GM19455 (cell line): ENCODE measurements around the gene KRT6B.

ENCODE experiments used
- ATAC-seq: cut with Tn5 transposase; IDR thresholded peaks from one replicate; pipeline ENCODE4 v1.9.1; 2021; ENCODE audit not compliant: unreplicated experiment

KRT6B gene

GRCh38 chr12:52437508-52437907, 14.4 kb downstream of the KRT6B start:
- no peak for ATAC-seq

- ATAC-seq, result no peak
These were observed 15.0 kb downstream of the KRT6B start for GRCh38 chr12:52436828-52437474.

- no peak for ATAC-seq
These were observed 15.7 kb downstream of the KRT6B start for GRCh38 chr12:52436000-52436827.

GRCh38 chr12:52435659-52435999, 16.3 kb downstream of the KRT6B start:
- no peak for ATAC-seq

GRCh38 chr12:52434760-52435530, 17.0 kb downstream of the KRT6B start:
- no peak for ATAC-seq

GRCh38 chr12:52434081-52434733, 17.7 kb downstream of the KRT6B start, which contains the start of gene KRT75:
Gene KRT75 (minus strand): TSS chr12:52434371. CDS start chr12:52434304, 67 bp downstream.
- ATAC-seq, result no peak

GRCh38 chr12:52433501-52434080, 18.4 kb downstream of the KRT6B start:
- ATAC-seq, result no peak

GRCh38 chr12:52432559-52433207, 19.3 kb downstream of the KRT6B start:
- no peak for ATAC-seq

- no peak for ATAC-seq
These were observed 23.8 kb downstream of the KRT6B start for GRCh38 chr12:52428121-52428520.

- no peak for ATAC-seq
These were observed 24.9 kb downstream of the KRT6B start for GRCh38 chr12:52427083-52427482.

- no peak for ATAC-seq
These were observed 25.9 kb downstream of the KRT6B start for GRCh38 chr12:52426034-52426433.

GRCh38 chr12:52425466-52425865, 26.5 kb downstream of the KRT6B start:
- ATAC-seq, result no peak

- ATAC-seq, result no peak
These were observed 28.1 kb downstream of the KRT6B start for GRCh38 chr12:52423661-52424500.

GRCh38 chr12:52423035-52423434, 28.9 kb downstream of the KRT6B start:
- ATAC-seq, result no peak

- ATAC-seq, result no peak
These were observed 32.3 kb downstream of the KRT6B start for GRCh38 chr12:52419656-52420055.

GRCh38 chr12:52418576-52419110, 33.3 kb downstream of the KRT6B start:
- ATAC-seq, result no peak

GRCh38 chr12:52417740-52418139, 34.2 kb downstream of the KRT6B start:
- no peak for ATAC-seq

GRCh38 chr12:52416795-52417194, 35.2 kb downstream of the KRT6B start:
- no peak for ATAC-seq
